LNCAP (cell line): ENCODE measurements around the gene C19orf38.

ENCODE experiments used
- CTCF ChIP-seq: fragments of 450-650 bp; IDR thresholded peaks from 2 replicates; pipeline ENCODE4 v1.5.1; 2017; ENCODE audit warnings: mild to moderate bottlenecking

The C19orf38 gene

GRCh38 chr19:10828981-10829821 lies 19.0 kb upstream of the C19orf38 start:
- no peak for TF ChIP-seq CTCF

- TF ChIP-seq CTCF, result no peak
Observed at GRCh38 chr19:10829967-10830366, 18.2 kb upstream of the C19orf38 start.

GRCh38 chr19:10830370-10830769 lies 17.8 kb upstream of the C19orf38 start:
- TF ChIP-seq CTCF, result no peak

- TF ChIP-seq CTCF, result no peak
Observed at GRCh38 chr19:10830931-10831779, 17.1 kb upstream of the C19orf38 start.

GRCh38 chr19:10831987-10832938 lies 16.0 kb upstream of the C19orf38 start:
- TF ChIP-seq CTCF, result no peak

- no peak for TF ChIP-seq CTCF
Observed at GRCh38 chr19:10832939-10833296, 15.3 kb upstream of the C19orf38 start.
